Stomach (tissue), 19 donors: ENCODE data around the gene ZNHIT3. TPM values are rescaled to one million over a fixed set of nuclear protein-coding genes. Genes with fewer than 3 reads are reported as not detected.
A peak's percentile ranks its signal among the peaks of the same experiment; 100 is the strongest.
"Not testable (repeated sequence)": the region's sequence is repeated elsewhere in the genome, so short reads cannot be mapped to it uniquely, and the experiment has no call there.

Experiments
- DNase-seq, 2 donors: peaks; one replicate each; pipeline versions ENCODE4 v3.0.0 to v3.0.0-alpha.2; 2013 to 2019
- H3K27ac ChIP-seq, 5 donors: fragments of 200-600 bp in 4 of 5; sonication (generic) in 4 of 5; one replicate each; pipeline ENCODE4 v1.5.1; 2013 to 2019; ENCODE audit warnings: mild to moderate bottlenecking in 1 of 5, moderate library complexity in 1 of 5
- H3K27me3 ChIP-seq, 3 donors: fragments of 200-600 bp; sonication (generic); one replicate each; pipeline ENCODE4 v1.5.1; 2017 to 2019; ENCODE audit warnings: mixed run types in 1 of 3
- H3K36me3 ChIP-seq, 4 donors: fragments of 200-600 bp; sonication (generic); 1 replicate in 3 of 4; 2 replicates in 1 of 4; pipeline ENCODE4 v1.5.1; 2016 to 2019
- H3K4me1 ChIP-seq, 4 donors: fragments of 200-600 bp; sonication (generic); one replicate each; pipeline ENCODE4 v1.5.1; 2016 to 2019
- H3K4me3 ChIP-seq, 4 donors: fragments of 200-600 bp; sonication (generic) in 3 of 4; one replicate each; pipeline ENCODE4 v1.5.1; 2016 to 2019; ENCODE audit warnings: mild to moderate bottlenecking in 1 of 4
- H3K9me3 ChIP-seq, 4 donors: fragments of 200-600 bp; sonication (generic); one replicate each; pipeline ENCODE4 v1.5.1; 2016 to 2019
- EP300 ChIP-seq: sonication (generic); formaldehyde crosslinking; IDR thresholded peaks from one replicate; pipeline ENCODE4 v1.6.1; 2017; ENCODE audit warnings: antibody characterized with exemption
- POLR2A ChIP-seq, 4 donors: fragments of 450-650 bp; IDR thresholded peaks; one replicate each; pipeline ENCODE4 v1.6.1; 2016; ENCODE audit warnings: antibody characterized with exemption in 4 of 4, control low read depth in 2 of 4, mild to moderate bottlenecking in 1 of 4, moderate library complexity in 1 of 4
- POLR2AphosphoS5 ChIP-seq, 3 donors: sonication (generic); formaldehyde crosslinking; IDR thresholded peaks; one replicate each; pipeline ENCODE4 v1.6.1; 2016; ENCODE audit warnings: antibody characterized with exemption in 3 of 3
- WGBS, 5 donors: extraction: QIAGEN DNeasy Blood & Tissue Kit in 3 of 5; methylation state at CpG; one replicate each; pipeline versions ENCODE4 v1.1.5 to v1.1.7; 2013 to 2018; 5-methylcytosine and 5-hydroxymethylcytosine counted together
- intact Hi-C: fragments of 100-400 bp; cut with DNase I; formaldehyde crosslinking; loops from one replicate; pipeline ENCODE4 v1.15.1; 2023; ENCODE audit warnings: low total_unique reads
- long read RNA-seq, 10 donors: transcript quantifications; one replicate each; lab custom pipeline, GENCODE V29; 2026
- polyA plus RNA-seq, 3 donors: library from polyadenylated mRNA; stranded (reverse); fragments of 200-250 nt; gene quantifications; one replicate each; pipeline ENCODE4 v1.2.3, GENCODE V29; 2013
- total RNA-seq, 5 donors: library from RNA; depleted of rRNA; stranded (reverse); fragments of >200 nt; gene quantifications; one replicate each; pipeline versions ENCODE4 v1.1.0 to v1.2.3, GENCODE V29; 2014 to 2016
- TF ChIP-seq, protein P1 (sequence below), 7 experiments: fragments of 450-650 bp in 4 of 7; fragments of 200-600 bp in 3 of 7; sonication (generic) in 3 of 7; IDR thresholded peaks; one replicate each; pipeline ENCODE4 v1.5.1; 2016 to 2019; ENCODE audit warnings: antibody characterized with exemption in 7 of 7, control low read depth in 2 of 7, mild to moderate bottlenecking in 1 of 7
- donor health status: healthy with polysubstance abuse.
- donor health status: Bipolar disorder and iron deficiency.
- donor health status: healthy.

ZNHIT3 gene
- total RNA-seq = 10 to 100 TPM in 3 of 5 donors, 1 to 10 TPM in 1, under 1 TPM in 1; 0.87 to 86.2 (median 21.0) TPM
- 10 to 100 TPM; 36.5 to 66.6 (median 48.4) TPM for polyA plus RNA-seq
- long read RNA-seq, donor 1, transcript ZNHIT3-204 (5 exons, 951 nt) = major isoform, 11 of 15 reads
- long read RNA-seq, donor 1, partial matches to known transcripts = 0 of 15 reads
- long read RNA-seq, donor 1, other reads (novel, unspliced or antisense) = 0 of 15 reads
- long read RNA-seq, donor 2, transcript ZNHIT3-204 (5 exons, 951 nt) = major isoform, 9 of 17 reads
- long read RNA-seq, donor 2, partial matches to known transcripts = 7 of 17 reads
- long read RNA-seq, donor 2, other reads (novel, unspliced or antisense) = 0 of 17 reads
- long read RNA-seq, donor 3, transcript ZNHIT3-204 (5 exons, 951 nt) = major isoform, 15 of 17 reads
- long read RNA-seq, donor 3, partial matches to known transcripts = 0 of 17 reads
- long read RNA-seq, donor 3, other reads (novel, unspliced or antisense) = 0 of 17 reads
- long read RNA-seq, donor 4, partial matches to known transcripts = 0 of 2 reads
- long read RNA-seq, donor 4, other reads (novel, unspliced or antisense) = 0 of 2 reads
- long read RNA-seq, donor 5, transcript ZNHIT3-204 (5 exons, 951 nt) = major isoform, 9 of 13 reads
- long read RNA-seq, donor 5, partial matches to known transcripts = 0 of 13 reads
- long read RNA-seq, donor 5, other reads (novel, unspliced or antisense) = 0 of 13 reads
- long read RNA-seq, donor 6, transcript ZNHIT3-204 (5 exons, 951 nt) = major isoform, 33 of 34 reads
- long read RNA-seq, donor 6, partial matches to known transcripts = 0 of 34 reads
- long read RNA-seq, donor 6, other reads (novel, unspliced or antisense) = 0 of 34 reads
- long read RNA-seq, donor 7, transcript ZNHIT3-204 (5 exons, 951 nt) = major isoform, 20 of 76 reads
- long read RNA-seq, donor 7, partial matches to known transcripts = 51 of 76 reads
- long read RNA-seq, donor 7, other reads (novel, unspliced or antisense) = 0 of 76 reads
- long read RNA-seq, donor 8, full-length matches to known transcripts = 22 of 121 reads
- long read RNA-seq, donor 8, partial matches to known transcripts = 99 of 121 reads
- long read RNA-seq, donor 8, other reads (novel, unspliced or antisense) = 0 of 121 reads
- long read RNA-seq, donor 9, transcript ZNHIT3-204 (5 exons, 951 nt) = major isoform, 15 of 21 reads
- long read RNA-seq, donor 9, partial matches to known transcripts = 0 of 21 reads
- long read RNA-seq, donor 9, other reads (novel, unspliced or antisense) = 0 of 21 reads
- long read RNA-seq, donor 10, transcript ZNHIT3-204 (5 exons, 951 nt) = major isoform, 7 of 8 reads
- long read RNA-seq, donor 10, partial matches to known transcripts = 0 of 8 reads
- long read RNA-seq, donor 10, other reads (novel, unspliced or antisense) = 0 of 8 reads

GRCh38 chr17:36486204-36487194 lies at the start of gene ZNHIT3:
Gene ZNHIT3 (plus strand): TSS chr17:36486681. CDS start chr17:36486700, 19 bp downstream.
- peaks cover 0 to 17% (median 5%) of the 10 kb centered on the region in 3 donors for H3K27me3 ChIP-seq
- peak; percentile 93 to 98 for DNase-seq

GRCh38 chr17:36441792-36442191 lies 44.7 kb upstream of the ZNHIT3 start:
- H3K36me3 ChIP-seq, H3K27me3 ChIP-seq, DNase-seq, H3K27ac ChIP-seq, H3K4me1 ChIP-seq, H3K4me3 ChIP-seq, H3K9me3 ChIP-seq, intact Hi-C loops: not testable (repeated sequence)
- no CpG with 5 or more reads among the region's 4 CpGs for WGBS, 5 donors

More at GRCh38 chr17:36486204-36487194, at the start of gene ZNHIT3:
- Histone ChIP-seq H3K4me1 (peaks cover 21 to 61% (median 45%) of the 10 kb centered on the region in 4 donors), H3K27ac (peak within 1 kb of the TSS; percentile 81 to 90 (median 86)), H3K36me3 (peaks cover 0 to 5% (median 2%) of the 10 kb centered on the region in 4 donors), H3K4me3 (peak within 1 kb of the TSS; percentile 95 to 99 (median 97)), H3K9me3 (no peaks in the 10 kb centered on the region)
- TF ChIP-seq, protein P1, sequence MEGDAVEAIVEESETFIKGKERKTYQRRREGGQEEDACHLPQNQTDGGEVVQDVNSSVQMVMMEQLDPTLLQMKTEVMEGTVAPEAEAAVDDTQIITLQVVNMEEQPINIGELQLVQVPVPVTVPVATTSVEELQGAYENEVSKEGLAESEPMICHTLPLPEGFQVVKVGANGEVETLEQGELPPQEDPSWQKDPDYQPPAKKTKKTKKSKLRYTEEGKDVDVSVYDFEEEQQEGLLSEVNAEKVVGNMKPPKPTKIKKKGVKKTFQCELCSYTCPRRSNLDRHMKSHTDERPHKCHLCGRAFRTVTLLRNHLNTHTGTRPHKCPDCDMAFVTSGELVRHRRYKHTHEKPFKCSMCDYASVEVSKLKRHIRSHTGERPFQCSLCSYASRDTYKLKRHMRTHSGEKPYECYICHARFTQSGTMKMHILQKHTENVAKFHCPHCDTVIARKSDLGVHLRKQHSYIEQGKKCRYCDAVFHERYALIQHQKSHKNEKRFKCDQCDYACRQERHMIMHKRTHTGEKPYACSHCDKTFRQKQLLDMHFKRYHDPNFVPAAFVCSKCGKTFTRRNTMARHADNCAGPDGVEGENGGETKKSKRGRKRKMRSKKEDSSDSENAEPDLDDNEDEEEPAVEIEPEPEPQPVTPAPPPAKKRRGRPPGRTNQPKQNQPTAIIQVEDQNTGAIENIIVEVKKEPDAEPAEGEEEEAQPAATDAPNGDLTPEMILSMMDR (IDR thresholded peaks at IDR 0.05) = no peak
- TF ChIP-seq POLR2A (IDR thresholded peaks at IDR 0.05) (peak in 1 of 4 donors; percentile 17), EP300 (no peak), POLR2AphosphoS5 (IDR thresholded peaks at IDR 0.05) (peak; percentile 76 to 90 (median 82))
- WGBS, 5 donors = 0 to 1% (median 1%) methylated on average over 43 to 73 of the region's 73 CpGs
- intact Hi-C loops = no loop called here

DNA sequence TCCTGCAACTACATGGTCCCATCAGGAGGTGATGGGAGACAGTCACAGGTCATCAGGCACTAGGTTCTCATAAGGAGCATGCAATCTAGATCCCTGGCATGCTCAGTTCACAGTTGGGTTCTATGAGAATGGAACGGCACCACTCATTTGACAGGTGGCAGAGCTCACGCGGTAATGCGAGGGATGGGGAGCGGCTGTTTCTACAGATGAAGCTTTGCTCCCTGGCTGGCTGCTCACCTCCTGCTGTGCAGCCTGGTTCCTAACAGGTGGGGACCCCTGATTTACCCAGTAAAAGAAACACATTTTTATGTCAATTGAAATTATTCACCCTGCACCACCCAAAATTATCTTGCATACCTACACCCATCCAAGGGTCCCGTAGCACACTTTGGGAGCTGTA lies 42.7 kb upstream of the ZNHIT3 start:
- Histone ChIP-seq H3K36me3 (no peaks in the 10 kb centered on the region), H3K4me1 (no peaks in the 10 kb centered on the region), H3K27me3 (no peaks in the 10 kb centered on the region), H3K27ac (no peak overlapping the region), H3K9me3 (no peaks in the 10 kb centered on the region), H3K4me3 (no peak overlapping the region)
- no peak for TF ChIP-seq EP300
- 78 to 87% (median 86%) methylated on average over 6 of the region's 6 CpGs for WGBS, 5 donors
- DNase-seq = no peak
- intact Hi-C loops = no loop called here

DNA sequence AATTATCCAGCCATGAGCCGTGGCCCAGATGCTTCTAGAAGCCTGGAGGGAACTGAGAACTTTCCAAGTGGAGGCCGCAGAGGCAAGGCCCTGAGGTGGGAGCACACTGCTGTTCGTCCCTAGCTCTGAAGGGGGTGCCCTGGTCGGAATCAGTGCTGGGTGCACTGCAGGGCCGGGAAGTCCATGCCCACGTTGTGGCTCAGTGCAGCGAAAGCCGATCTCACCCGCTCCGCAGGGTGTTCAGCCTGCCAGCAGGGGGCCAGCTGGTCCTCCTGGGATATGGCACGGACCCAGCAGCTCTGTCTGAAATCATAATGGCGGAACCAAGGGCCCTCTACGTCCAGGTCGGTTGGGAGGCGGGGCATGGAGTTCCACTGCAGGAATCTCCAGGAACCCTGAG lies 36.5 kb upstream of the ZNHIT3 start:
- H3K27ac ChIP-seq, DNase-seq, intact Hi-C loops, H3K9me3 ChIP-seq, H3K4me3 ChIP-seq, H3K4me1 ChIP-seq, H3K36me3 ChIP-seq, H3K27me3 ChIP-seq: not testable (repeated sequence)
- 53 to 85% (median 58%) methylated on average over 2 to 9 of the region's 15 CpGs; no CpG with 5 or more reads in 2 of the 5 donors for WGBS, 5 donors

DNA sequence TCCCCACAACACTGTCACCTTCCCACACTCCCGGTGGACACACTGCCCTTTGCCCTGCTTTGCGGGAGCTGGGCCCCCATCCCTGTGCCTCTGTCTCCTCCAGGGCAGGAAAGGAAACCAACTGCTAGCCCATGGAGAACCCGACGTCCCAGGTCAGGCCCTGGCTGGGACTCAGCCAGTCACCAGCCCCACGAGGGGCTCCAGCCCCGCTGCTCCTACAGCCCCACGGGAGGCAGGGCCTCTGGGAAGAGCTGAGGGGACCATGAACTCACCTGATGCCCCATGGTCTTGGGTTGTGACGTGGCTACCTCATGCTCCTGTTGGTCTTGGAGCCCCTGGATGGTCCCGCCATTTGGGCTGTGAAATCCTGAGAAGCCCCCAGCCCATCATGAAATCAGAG lies 33.6 kb upstream of the ZNHIT3 start:
- H3K36me3 ChIP-seq, H3K27ac ChIP-seq, H3K27me3 ChIP-seq, DNase-seq, H3K9me3 ChIP-seq, H3K4me1 ChIP-seq, H3K4me3 ChIP-seq, intact Hi-C loops: not testable (repeated sequence)
- 43 to 82% (median 70%) methylated on average over 1 to 9 of the region's 9 CpGs for WGBS, 5 donors

- intact Hi-C loops = not testable (repeated sequence)
- WGBS, 5 donors = 78 to 87% (median 82%) methylated on average over 1 to 9 of the region's 9 CpGs; no CpG with 5 or more reads in 1 of the 5 donors
These were observed 28.8 kb upstream of the ZNHIT3 start for GRCh38 chr17:36457701-36458100.

More at GRCh38 chr17:36457701-36458100, 28.8 kb upstream of the ZNHIT3 start:
- H3K27ac ChIP-seq, H3K36me3 ChIP-seq, DNase-seq, H3K4me1 ChIP-seq, H3K4me3 ChIP-seq, H3K9me3 ChIP-seq: not testable (repeated sequence)
- H3K27me3 ChIP-seq = peaks cover 0 to 36% (median 10%) of the 10 kb centered on the region in 3 donors
